Adrenal gland (tissue), 12 donors: ENCODE data around the gene SVBP. TPM values are rescaled to one million over a fixed set of nuclear protein-coding genes. Genes with fewer than 3 reads are reported as not detected.
"Not testable (repeated sequence)": the region's sequence is repeated elsewhere in the genome, so short reads cannot be mapped to it uniquely, and the experiment has no call there.

Experiments used
- DNase-seq, 7 donors: peaks; one replicate each; pipeline ENCODE4 v3.0.0-alpha.2; 2019 to 2020
- H3K27ac ChIP-seq, 5 donors: fragments of 200-600 bp; sonication (generic) in 4 of 5; 1 replicate in 3 of 5; 2 replicates in 2 of 5; pipeline versions ENCODE4 v1.5.1 to v1.8.0; 2016 to 2020; ENCODE audit warnings: mild to moderate bottlenecking in 1 of 5
- H3K27me3 ChIP-seq: fragments of 200-600 bp; 2 replicates; pipeline ENCODE4 v1.8.0; 2021
- H3K36me3 ChIP-seq, 2 donors: fragments of 200-600 bp; replicated peaks in 1 of 2; 1 replicate in 1 of 2; 2 replicates in 1 of 2; pipeline versions ENCODE4 v1.5.1 to v1.8.0; 2018 to 2022
- H3K4me1 ChIP-seq, 2 donors: fragments of 200-600 bp; replicated peaks in 1 of 2; 1 replicate in 1 of 2; 2 replicates in 1 of 2; pipeline versions ENCODE4 v1.5.1 to v1.8.0; 2018 to 2021
- H3K4me3 ChIP-seq, 4 donors: fragments of 200-600 bp; sonication (generic) in 3 of 4; one replicate each; pipeline ENCODE4 v1.5.1; 2016 to 2018
- H3K9me3 ChIP-seq, 3 donors: fragments of 200-600 bp; sonication (generic) in 1 of 3; replicated peaks in 1 of 3; 1 replicate in 2 of 3; 2 replicates in 1 of 3; pipeline versions ENCODE4 v1.5.1 to v1.8.0; 2016 to 2021
- POLR2A ChIP-seq, 2 donors: fragments of 450-650 bp; IDR thresholded peaks; one replicate each; pipeline ENCODE4 v1.6.1; 2017; ENCODE audit warnings: antibody characterized with exemption in 2 of 2, mild to moderate bottlenecking in 2 of 2, moderate library complexity in 1 of 2
- WGBS, 4 donors: extraction: QIAGEN DNeasy Blood & Tissue Kit in 2 of 4; methylation state at CpG; one replicate each; pipeline versions ENCODE4 v1.1.5 to v1.1.7; 2013 to 2017; 5-methylcytosine and 5-hydroxymethylcytosine counted together
- intact Hi-C, 2 donors: fragments of 100-400 bp; cut with DNase I; formaldehyde crosslinking; loops; one replicate each; pipeline versions ENCODE4 v1.14.1 to v1.15.0; 2022 to 2023
- polyA plus RNA-seq, 3 donors: library from polyadenylated mRNA; stranded (reverse); fragments of 200-250 nt in 2 of 3; fragments of 350-450 nt in 1 of 3; fragmentation: Illumina TruSeq in 1 of 3; extraction: RNeasy Lipid Tissue Mini Kit (QIAGEN cat#74804) in 1 of 3; gene quantifications; one replicate each; pipeline ENCODE4 v1.2.3, GENCODE V29; 2013 to 2014
- total RNA-seq, 9 donors: library from RNA; depleted of rRNA in 4 of 9; stranded (reverse); fragments of >200 nt in 4 of 9; fragments of 120-200 nt in 1 of 9; fragmentation: NEBNext Ultra II Directional in 1 of 9; extraction: Animal tissue kit (Norgen Biotek cat#: 25700) in 1 of 9; gene quantifications; one replicate each; pipeline versions ENCODE4 v1.1.0 to v1.2.4, GENCODE V29; 2013 to 2023
- TF ChIP-seq, protein P1 (sequence below), 6 experiments: fragments of 450-650 bp in 4 of 6; fragments of 200-600 bp in 2 of 6; sonication (generic) in 1 of 6; IDR thresholded peaks; 1 replicate in 5 of 6; 2 replicates in 1 of 6; pipeline versions ENCODE4 v1.5.1 to v1.8.0; 2016 to 2021; ENCODE audit warnings: antibody characterized with exemption in 6 of 6, mild to moderate bottlenecking in 2 of 6, moderate library complexity in 1 of 6
- donor health status: healthy with polysubstance abuse.
- donor health status: Bipolar disorder and iron deficiency.
- donor health status: DM: yes; HTN: yes; CAD: no.
- donor health status: DM: no; HTN: no; CAD: no.
- donor health status: DM: no; HTN: no; CAD: no.
- donor health status: DM: yes; HTN: yes; CAD: no.

The SVBP gene
- total and polyA plus RNA-seq, 12 donors: 4.5 to 41.3 (median 17.2) TPM

DNA sequence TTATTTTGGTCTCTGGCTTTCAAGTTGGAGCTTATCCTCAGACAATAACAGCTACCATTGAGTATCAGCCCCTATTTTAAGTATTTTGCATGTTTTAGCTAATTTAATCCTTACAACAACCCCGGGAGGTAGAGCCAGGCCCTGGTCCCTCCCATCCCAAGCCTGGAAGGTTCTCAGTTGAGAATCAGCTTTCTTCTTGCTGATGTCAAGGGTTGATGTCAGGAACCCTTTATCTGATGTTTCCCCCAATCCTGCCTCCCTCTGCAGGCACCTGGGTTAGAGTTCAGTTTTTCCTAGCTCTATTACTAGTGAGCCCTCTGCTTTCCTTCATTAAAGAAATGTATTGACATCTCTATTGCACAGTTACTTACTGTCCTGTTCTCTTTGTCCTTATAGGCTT, 3.6 kb upstream of the SVBP start:
- Histone ChIP-seq H3K4me3 (no peak overlapping the region), H3K27me3 (no peaks in the 10 kb centered on the region), H3K9me3 (no peaks in the 10 kb centered on the region), H3K4me1 (peaks cover 14 to 34% of the 10 kb centered on the region in 2 donors), H3K36me3 (no peaks in the 10 kb centered on the region), H3K27ac (no peak overlapping the region)
- no peak for DNase-seq
- intact Hi-C loops: no loop called here
- TF ChIP-seq, protein P1, sequence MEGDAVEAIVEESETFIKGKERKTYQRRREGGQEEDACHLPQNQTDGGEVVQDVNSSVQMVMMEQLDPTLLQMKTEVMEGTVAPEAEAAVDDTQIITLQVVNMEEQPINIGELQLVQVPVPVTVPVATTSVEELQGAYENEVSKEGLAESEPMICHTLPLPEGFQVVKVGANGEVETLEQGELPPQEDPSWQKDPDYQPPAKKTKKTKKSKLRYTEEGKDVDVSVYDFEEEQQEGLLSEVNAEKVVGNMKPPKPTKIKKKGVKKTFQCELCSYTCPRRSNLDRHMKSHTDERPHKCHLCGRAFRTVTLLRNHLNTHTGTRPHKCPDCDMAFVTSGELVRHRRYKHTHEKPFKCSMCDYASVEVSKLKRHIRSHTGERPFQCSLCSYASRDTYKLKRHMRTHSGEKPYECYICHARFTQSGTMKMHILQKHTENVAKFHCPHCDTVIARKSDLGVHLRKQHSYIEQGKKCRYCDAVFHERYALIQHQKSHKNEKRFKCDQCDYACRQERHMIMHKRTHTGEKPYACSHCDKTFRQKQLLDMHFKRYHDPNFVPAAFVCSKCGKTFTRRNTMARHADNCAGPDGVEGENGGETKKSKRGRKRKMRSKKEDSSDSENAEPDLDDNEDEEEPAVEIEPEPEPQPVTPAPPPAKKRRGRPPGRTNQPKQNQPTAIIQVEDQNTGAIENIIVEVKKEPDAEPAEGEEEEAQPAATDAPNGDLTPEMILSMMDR (IDR thresholded peaks at IDR 0.05): no peak
- TF ChIP-seq POLR2A (IDR thresholded peaks at IDR 0.05): no peak
- 75 to 92% (median 82%) methylated on average over 1 of the region's 1 CpG for WGBS, 4 donors

DNA sequence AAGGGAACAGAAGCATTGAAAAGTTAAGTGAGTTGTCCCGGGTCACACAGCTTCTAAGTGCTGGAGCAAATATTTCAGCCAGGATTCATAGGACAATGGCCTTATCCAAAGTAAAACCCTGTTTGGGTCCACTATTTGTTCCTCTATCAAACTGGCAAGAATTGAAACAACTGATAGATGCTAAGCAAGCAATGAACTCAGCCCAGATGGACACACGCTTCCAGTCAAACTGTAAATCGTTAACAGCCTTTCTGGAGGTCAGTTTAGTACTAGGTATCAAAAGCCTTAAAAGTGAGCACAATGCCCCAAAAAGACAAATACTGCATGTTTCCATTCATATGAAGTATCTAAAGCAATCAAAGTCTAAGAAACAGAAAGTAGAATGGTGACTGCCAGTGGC, 779 bp upstream of the SVBP start:
- peak overlapping the region in 1 of 4 donors; percentile 95 for H3K4me3 ChIP-seq
- 86 to 96% (median 94%) methylated on average over 3 of the region's 3 CpGs for WGBS, 4 donors
- no peak overlapping the region for H3K27ac ChIP-seq
- DNase-seq: no peak
- intact Hi-C loops: no loop called here
- peaks cover 7 to 30% of the 10 kb centered on the region in 2 donors for H3K4me1 ChIP-seq
- TF ChIP-seq, protein P1 (IDR thresholded peaks at IDR 0.05): no peak
- no peak for TF ChIP-seq POLR2A (IDR thresholded peaks at IDR 0.05)
- no peaks in the 10 kb centered on the region for H3K36me3 ChIP-seq
- H3K9me3 ChIP-seq: no peaks in the 10 kb centered on the region
- H3K27me3 ChIP-seq: no peaks in the 10 kb centered on the region

DNA sequence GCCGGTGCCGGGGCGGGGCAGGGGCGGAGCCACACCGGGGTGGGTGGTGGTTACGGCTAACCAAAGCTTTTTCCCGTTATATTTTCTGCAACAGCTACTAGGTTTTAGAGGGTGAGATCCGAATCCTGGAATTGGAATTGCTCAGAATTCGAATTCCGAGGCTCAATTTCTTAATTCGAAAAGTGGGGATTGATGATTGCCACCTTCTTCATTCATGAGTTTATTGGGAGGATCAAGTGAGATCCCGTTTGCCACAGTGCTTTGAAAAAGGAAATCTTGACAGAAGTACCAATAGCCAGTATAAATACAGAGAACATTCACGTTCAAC, 207 bp upstream of the SVBP start:
- no peaks in the 10 kb centered on the region for H3K36me3 ChIP-seq
- H3K27me3 ChIP-seq: no peaks in the 10 kb centered on the region
- TF ChIP-seq, protein P1 (IDR thresholded peaks at IDR 0.05): no peak
- no peak for TF ChIP-seq POLR2A (IDR thresholded peaks at IDR 0.05)
- intact Hi-C loops: no loop called here
- H3K4me3 ChIP-seq: peak overlapping the region in 3 of 4 donors; percentile 73 to 95 (median 95)
- H3K27ac ChIP-seq: peak overlapping the region; percentile 94 to 99 (median 99)
- H3K9me3 ChIP-seq: no peaks in the 10 kb centered on the region
- WGBS, 4 donors: 0 to 1% (median 0%) methylated on average over 7 to 13 of the region's 13 CpGs
- DNase-seq: no peak
- peaks cover 3 to 25% of the 10 kb centered on the region in 2 donors for H3K4me1 ChIP-seq

DNA sequence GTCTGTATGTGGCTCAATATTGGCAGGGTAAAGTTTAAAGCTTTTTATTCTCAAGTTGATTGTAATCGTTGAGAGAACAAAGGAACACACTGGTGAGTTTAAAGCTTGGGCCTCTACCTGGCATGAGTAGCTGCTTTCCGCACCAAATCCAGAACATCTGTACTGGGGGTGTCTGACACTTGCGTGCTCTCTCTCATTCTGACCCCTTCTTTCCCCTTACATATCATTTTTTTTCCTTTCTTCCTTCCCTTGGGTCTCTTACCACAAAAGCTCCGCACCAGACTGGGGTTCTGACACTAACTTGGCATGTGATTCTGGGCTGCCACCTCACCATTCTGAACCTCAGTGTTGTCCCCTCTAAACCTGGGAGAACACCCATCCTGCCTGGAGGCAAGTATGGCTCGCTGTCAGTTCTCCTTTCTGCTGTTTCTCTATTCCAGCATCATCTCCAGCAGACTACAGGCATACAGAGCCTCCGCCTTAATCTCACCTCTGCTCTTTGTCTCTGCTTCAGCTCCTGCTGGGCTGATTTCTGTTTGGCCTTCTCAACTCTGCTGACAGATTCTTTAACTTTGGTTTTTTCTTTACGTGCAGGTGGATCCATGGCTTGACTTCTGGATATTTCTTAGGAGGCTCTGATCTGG, 1.1 kb downstream of the SVBP start:
- intact Hi-C loops: no loop called here
- peak overlapping the region in 4 of 5 donors; percentile 8 to 99 (median 64) for H3K27ac ChIP-seq
- H3K36me3 ChIP-seq: no peaks in the 10 kb centered on the region
- peak in 1 of 7 donors; percentile 6 for DNase-seq
- whole genome bisulfite sequencing, 4 donors: 37 to 45% (median 41%) methylated on average over 7 of the region's 7 CpGs
- no peaks in the 10 kb centered on the region for H3K9me3 ChIP-seq
- peaks cover 0 to 19% of the 10 kb centered on the region in 2 donors for H3K4me1 ChIP-seq
- TF ChIP-seq, protein P1 (IDR thresholded peaks at IDR 0.05): no peak
- no peak for TF ChIP-seq POLR2A (IDR thresholded peaks at IDR 0.05)
- peak overlapping the region in 3 of 4 donors; percentile 50 to 95 (median 73) for H3K4me3 ChIP-seq
- no peaks in the 10 kb centered on the region for H3K27me3 ChIP-seq

DNA sequence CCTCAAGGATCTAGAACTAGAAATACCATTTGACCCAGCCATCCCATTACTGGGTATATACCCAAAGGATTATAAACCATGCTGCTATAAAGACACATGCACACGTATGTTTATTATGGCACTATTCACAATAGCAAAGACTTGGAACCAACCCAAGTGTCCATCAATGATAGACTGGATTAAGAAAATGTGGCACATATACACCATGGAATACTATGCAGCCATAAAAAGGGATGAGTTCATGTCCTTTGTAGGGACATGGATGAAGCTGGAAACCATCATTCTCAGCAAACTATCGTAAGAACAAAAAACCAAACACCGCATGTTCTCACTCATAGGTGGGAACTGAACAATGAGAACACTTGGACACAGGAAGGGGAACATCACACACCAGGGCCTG, 2.4 kb downstream of the SVBP start:
- H3K4me3 ChIP-seq: not testable (repeated sequence)
- WGBS, 4 donors: 88 to 100% (median 99%) methylated on average over 1 to 3 of the region's 3 CpGs

More for the DNA sequence above, 2.4 kb downstream of the SVBP start:
- DNase-seq, intact Hi-C loops, H3K9me3 ChIP-seq, H3K27ac ChIP-seq, H3K36me3 ChIP-seq, H3K27me3 ChIP-seq: not testable (repeated sequence)
- H3K4me1 ChIP-seq: peaks cover 0 to 19% of the 10 kb centered on the region in 2 donors
